ENCODE results near the gene MTNR1A.
A peak's percentile ranks its signal among the peaks of the same experiment; 100 is the strongest.

DNA sequence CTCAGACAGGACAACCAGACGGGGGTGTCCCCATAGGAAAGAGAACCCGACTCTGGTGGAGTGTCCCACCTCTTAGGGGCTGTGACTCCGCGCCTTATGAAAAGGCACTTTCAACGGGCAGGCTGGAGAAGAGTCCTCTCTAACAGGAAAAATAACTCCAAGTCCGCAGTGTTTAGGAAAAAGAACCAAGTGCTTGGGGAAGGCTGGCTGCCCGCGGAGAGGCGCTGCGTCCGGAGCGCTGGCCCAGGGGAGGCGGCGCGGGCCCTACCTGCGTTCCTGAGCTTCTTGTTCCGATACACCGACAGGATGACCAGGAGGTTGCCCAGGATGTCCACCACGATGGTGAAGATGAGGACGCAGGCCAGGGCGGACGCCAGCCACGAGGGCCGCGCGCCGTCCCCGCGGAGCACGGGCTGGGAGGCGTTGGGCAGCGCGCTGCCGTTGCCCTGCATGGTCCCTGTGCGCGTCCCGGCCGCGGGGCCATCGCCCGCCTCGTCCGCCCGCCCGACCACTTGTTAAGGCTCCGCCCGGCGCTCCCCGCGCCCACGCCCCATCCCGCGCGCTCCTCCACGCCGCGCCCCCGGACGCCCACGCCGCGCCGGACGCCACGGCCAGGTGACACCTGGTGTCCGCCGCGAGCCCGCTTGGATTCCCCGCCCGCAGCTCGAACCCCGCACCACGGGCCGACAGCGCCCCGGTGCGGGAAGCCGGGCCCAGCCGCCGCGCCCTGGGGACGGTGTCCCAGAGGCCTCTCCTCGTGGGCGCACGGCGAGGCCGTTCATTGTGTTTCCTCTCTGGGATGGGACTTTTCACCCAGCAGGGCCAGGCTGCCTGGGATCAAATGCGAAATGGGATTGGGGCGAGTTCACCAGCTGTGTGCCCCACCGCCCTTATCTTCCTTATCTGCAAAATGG lies at the start of gene MTNR1A:
- TF ChIP-seq, protein P1, sequence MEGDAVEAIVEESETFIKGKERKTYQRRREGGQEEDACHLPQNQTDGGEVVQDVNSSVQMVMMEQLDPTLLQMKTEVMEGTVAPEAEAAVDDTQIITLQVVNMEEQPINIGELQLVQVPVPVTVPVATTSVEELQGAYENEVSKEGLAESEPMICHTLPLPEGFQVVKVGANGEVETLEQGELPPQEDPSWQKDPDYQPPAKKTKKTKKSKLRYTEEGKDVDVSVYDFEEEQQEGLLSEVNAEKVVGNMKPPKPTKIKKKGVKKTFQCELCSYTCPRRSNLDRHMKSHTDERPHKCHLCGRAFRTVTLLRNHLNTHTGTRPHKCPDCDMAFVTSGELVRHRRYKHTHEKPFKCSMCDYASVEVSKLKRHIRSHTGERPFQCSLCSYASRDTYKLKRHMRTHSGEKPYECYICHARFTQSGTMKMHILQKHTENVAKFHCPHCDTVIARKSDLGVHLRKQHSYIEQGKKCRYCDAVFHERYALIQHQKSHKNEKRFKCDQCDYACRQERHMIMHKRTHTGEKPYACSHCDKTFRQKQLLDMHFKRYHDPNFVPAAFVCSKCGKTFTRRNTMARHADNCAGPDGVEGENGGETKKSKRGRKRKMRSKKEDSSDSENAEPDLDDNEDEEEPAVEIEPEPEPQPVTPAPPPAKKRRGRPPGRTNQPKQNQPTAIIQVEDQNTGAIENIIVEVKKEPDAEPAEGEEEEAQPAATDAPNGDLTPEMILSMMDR (conservative IDR thresholded peaks at IDR 0.05; ENCODE audit: low read depth in 2 of 2) = peak; percentile 46 to 77
- TF ChIP-seq POLR2AphosphoS5 (IDR thresholded peaks at IDR 0.05; ENCODE audit: low read depth) (no peak), EZH2 (IDR thresholded peaks at IDR 0.05; ENCODE audit: low read depth, unreplicated experiment) (no peak), EZH2phosphoT487 (IDR thresholded peaks at IDR 0.05; ENCODE audit: unreplicated experiment) (no peak), ZNF331 (CRISPR knock-in tag; IDR thresholded peaks at IDR 0.05; ENCODE audit: low read depth) (no peak), STAT1 (IDR thresholded peaks at IDR 0.05; ENCODE audit: unreplicated experiment) (no peak), CREB1 (CRISPR knock-in tag; IDR thresholded peaks at IDR 0.05; ENCODE audit: low read depth) (no peak), JUNB (IDR thresholded peaks at IDR 0.05; ENCODE audit: unreplicated experiment) (no peak)
- TF ChIP-seq, protein P2, sequence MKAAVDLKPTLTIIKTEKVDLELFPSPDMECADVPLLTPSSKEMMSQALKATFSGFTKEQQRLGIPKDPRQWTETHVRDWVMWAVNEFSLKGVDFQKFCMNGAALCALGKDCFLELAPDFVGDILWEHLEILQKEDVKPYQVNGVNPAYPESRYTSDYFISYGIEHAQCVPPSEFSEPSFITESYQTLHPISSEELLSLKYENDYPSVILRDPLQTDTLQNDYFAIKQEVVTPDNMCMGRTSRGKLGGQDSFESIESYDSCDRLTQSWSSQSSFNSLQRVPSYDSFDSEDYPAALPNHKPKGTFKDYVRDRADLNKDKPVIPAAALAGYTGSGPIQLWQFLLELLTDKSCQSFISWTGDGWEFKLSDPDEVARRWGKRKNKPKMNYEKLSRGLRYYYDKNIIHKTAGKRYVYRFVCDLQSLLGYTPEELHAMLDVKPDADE (IDR thresholded peaks at IDR 0.05) = no peak
- TF ChIP-seq, protein P3, sequence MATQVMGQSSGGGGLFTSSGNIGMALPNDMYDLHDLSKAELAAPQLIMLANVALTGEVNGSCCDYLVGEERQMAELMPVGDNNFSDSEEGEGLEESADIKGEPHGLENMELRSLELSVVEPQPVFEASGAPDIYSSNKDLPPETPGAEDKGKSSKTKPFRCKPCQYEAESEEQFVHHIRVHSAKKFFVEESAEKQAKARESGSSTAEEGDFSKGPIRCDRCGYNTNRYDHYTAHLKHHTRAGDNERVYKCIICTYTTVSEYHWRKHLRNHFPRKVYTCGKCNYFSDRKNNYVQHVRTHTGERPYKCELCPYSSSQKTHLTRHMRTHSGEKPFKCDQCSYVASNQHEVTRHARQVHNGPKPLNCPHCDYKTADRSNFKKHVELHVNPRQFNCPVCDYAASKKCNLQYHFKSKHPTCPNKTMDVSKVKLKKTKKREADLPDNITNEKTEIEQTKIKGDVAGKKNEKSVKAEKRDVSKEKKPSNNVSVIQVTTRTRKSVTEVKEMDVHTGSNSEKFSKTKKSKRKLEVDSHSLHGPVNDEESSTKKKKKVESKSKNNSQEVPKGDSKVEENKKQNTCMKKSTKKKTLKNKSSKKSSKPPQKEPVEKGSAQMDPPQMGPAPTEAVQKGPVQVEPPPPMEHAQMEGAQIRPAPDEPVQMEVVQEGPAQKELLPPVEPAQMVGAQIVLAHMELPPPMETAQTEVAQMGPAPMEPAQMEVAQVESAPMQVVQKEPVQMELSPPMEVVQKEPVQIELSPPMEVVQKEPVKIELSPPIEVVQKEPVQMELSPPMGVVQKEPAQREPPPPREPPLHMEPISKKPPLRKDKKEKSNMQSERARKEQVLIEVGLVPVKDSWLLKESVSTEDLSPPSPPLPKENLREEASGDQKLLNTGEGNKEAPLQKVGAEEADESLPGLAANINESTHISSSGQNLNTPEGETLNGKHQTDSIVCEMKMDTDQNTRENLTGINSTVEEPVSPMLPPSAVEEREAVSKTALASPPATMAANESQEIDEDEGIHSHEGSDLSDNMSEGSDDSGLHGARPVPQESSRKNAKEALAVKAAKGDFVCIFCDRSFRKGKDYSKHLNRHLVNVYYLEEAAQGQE (IDR thresholded peaks at IDR 0.05; ENCODE audit: unreplicated experiment) = no peak
